ENCODE measurements around the gene IBTK.
"Not testable (repeated sequence)": the region's sequence is repeated elsewhere in the genome, so short reads cannot be mapped to it uniquely, and the experiment has no call there.

Gene IBTK

GRCh38 chr6:82208913-82209312 lies 38.6 kb downstream of the IBTK start:
- TF ChIP-seq, protein P1, sequence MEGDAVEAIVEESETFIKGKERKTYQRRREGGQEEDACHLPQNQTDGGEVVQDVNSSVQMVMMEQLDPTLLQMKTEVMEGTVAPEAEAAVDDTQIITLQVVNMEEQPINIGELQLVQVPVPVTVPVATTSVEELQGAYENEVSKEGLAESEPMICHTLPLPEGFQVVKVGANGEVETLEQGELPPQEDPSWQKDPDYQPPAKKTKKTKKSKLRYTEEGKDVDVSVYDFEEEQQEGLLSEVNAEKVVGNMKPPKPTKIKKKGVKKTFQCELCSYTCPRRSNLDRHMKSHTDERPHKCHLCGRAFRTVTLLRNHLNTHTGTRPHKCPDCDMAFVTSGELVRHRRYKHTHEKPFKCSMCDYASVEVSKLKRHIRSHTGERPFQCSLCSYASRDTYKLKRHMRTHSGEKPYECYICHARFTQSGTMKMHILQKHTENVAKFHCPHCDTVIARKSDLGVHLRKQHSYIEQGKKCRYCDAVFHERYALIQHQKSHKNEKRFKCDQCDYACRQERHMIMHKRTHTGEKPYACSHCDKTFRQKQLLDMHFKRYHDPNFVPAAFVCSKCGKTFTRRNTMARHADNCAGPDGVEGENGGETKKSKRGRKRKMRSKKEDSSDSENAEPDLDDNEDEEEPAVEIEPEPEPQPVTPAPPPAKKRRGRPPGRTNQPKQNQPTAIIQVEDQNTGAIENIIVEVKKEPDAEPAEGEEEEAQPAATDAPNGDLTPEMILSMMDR (IDR thresholded peaks at IDR 0.05; ENCODE audit: control insufficient read depth, insufficient read depth, low read depth, low read length, missing control alignments): no peak
- no peak for DNase-seq (ENCODE audit: low read depth)
- no peak overlapping the region for H3K4me3 ChIP-seq (ENCODE audit: control insufficient read depth, low read depth, low read length)

GRCh38 chr6:82205930-82206392 lies 41.6 kb downstream of the IBTK start:
- no peak for DNase-seq (ENCODE audit: low read depth)
- no peak overlapping the region for H3K4me3 ChIP-seq (ENCODE audit: control insufficient read depth, low read depth, low read length)
- TF ChIP-seq, protein P1 (IDR thresholded peaks at IDR 0.05; ENCODE audit: control insufficient read depth, insufficient read depth, low read depth, low read length, missing control alignments): no peak

DNA sequence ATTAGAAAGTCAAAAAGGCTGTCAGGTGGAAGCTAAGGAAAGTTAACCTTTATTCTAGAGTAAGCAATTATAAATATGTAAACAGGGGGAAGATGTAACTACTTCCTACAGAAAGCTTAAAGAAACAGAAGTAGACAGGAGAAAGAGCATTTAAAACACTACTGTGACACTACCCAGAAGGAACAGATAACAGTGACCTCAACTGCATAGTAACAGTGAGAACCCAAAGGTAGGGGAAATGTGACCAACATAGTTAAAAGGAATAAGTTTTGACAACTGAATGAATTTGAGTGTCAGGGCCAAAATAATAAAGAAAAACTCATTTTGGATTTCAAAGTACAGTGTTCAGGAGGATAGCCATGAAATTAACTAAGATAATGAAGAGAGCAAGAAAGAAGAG lies 43.5 kb downstream of the IBTK start:
- H3K4me3 ChIP-seq (ENCODE audit: control insufficient read depth, low read depth, low read length): no peak overlapping the region
- no peak for DNase-seq (ENCODE audit: low read depth)
- TF ChIP-seq, protein P1 (IDR thresholded peaks at IDR 0.05; ENCODE audit: control insufficient read depth, insufficient read depth, low read depth, low read length, missing control alignments): no peak

DNA sequence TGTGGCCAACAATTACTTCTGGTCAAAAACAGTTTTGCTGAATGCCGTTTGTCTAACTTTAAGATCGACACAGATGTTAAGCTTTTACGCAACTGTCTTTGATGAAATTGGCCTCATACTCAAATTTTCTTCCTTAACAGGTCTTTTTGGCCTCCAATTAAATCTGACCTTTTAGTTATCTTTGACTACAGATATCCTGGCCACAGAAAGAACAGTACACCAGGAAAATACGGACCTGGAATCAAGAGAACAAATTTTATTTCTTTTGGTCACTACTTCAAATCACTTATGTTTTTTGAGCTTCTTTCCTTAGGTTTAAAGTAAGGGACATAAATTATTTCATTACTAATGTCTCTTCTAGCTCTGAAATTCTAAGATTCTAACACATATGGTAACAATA lies 49.8 kb downstream of the IBTK start:
- no peak for DNase-seq (ENCODE audit: low read depth)
- TF ChIP-seq, protein P1 (IDR thresholded peaks at IDR 0.05; ENCODE audit: control insufficient read depth, insufficient read depth, low read depth, low read length, missing control alignments): no peak

GRCh38 chr6:82197245-82197644 lies 50.3 kb downstream of the IBTK start:
- H3K4me3 ChIP-seq (ENCODE audit: control insufficient read depth, low read depth, low read length); DNase-seq (ENCODE audit: low read depth): not testable (repeated sequence)

More for the DNA sequence above, 49.8 kb downstream of the IBTK start:
- H3K4me3 ChIP-seq (ENCODE audit: control insufficient read depth, low read depth, low read length): no peak overlapping the region

DNA sequence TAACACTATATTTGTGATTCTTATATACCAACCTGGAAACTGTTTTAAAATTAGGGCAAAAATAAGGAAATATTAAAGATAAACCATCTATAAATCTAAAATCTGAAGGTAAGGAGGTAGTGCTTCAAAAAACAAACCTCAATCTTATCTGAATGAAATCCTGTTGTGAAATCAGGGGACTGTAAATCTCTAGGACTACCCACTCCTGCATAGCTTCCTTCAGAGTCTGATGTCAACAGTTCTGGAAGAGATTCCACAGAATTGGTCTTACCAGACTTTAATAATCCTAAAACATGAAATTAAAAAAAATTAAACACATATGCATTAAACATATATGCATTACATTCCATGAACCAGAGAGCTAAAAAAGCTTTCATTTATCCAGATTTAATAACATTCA lies 51.4 kb downstream of the IBTK start:
- no peak for DNase-seq (ENCODE audit: low read depth)
- TF ChIP-seq, protein P1 (IDR thresholded peaks at IDR 0.05; ENCODE audit: control insufficient read depth, insufficient read depth, low read depth, low read length, missing control alignments): no peak
- H3K4me3 ChIP-seq (ENCODE audit: control insufficient read depth, low read depth, low read length): no peak overlapping the region

DNA sequence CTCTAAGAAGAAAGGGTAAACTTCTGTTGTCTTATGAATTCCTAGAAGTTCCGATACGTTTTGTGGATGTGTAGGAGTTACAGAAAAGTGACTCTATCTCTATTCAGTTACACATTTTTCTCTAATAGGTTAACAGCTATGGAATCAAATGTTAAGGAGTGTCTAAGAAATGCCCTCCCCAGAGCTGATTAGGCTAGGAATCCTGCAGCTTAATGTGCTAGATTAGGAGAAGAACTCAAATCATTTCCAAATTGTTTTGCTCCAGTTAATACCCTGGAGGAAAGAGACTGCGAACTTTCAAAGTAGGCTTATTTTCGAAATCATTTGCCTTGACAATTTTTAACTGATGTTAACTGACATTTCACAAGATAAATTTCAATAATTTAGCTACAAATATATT lies 51.9 kb downstream of the IBTK start:
- TF ChIP-seq, protein P1 (IDR thresholded peaks at IDR 0.05; ENCODE audit: control insufficient read depth, insufficient read depth, low read depth, low read length, missing control alignments): no peak
- no peak overlapping the region for H3K4me3 ChIP-seq (ENCODE audit: control insufficient read depth, low read depth, low read length)
- DNase-seq (ENCODE audit: low read depth): no peak

All from AG09309 (cell line).